ENCODE results near the gene CARS1.

Gene CARS1

DNA sequence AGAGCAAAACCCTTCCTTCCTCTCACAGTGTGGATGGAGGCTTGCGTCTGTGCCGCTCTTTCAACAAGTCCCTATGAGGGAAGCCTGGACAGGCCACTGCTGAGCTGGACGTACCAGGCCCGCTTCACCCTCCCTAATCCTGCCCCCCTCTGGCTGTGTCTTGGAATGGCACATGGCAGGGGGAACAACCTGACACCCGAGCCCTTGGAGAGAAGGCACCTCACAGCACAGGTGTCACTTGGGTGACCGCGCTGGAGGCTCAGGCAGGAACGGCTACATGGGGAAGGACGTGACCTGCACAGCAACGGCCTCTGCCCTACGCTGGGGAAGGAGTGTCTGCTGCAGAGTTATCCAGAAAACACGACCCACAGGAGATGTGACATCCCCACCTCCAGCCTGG, 11.0 kb downstream of the CARS1 start:
- TF ChIP-seq, protein P1, sequence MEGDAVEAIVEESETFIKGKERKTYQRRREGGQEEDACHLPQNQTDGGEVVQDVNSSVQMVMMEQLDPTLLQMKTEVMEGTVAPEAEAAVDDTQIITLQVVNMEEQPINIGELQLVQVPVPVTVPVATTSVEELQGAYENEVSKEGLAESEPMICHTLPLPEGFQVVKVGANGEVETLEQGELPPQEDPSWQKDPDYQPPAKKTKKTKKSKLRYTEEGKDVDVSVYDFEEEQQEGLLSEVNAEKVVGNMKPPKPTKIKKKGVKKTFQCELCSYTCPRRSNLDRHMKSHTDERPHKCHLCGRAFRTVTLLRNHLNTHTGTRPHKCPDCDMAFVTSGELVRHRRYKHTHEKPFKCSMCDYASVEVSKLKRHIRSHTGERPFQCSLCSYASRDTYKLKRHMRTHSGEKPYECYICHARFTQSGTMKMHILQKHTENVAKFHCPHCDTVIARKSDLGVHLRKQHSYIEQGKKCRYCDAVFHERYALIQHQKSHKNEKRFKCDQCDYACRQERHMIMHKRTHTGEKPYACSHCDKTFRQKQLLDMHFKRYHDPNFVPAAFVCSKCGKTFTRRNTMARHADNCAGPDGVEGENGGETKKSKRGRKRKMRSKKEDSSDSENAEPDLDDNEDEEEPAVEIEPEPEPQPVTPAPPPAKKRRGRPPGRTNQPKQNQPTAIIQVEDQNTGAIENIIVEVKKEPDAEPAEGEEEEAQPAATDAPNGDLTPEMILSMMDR (IDR thresholded peaks at IDR 0.05; ENCODE audit: control extremely low read depth, extremely low read depth, low read depth, missing control alignments): no peak
- POLR2A ChIA-PET: interaction anchor here (0.8 kb wide), 1 partner anchor 668 kb away, joined by 3 read pairs; no protein-coding TSS in a partner anchor
- no peak for DNase-seq (ENCODE audit: extremely low spot score)
- CTCF ChIA-PET: interaction anchor here (1.0 to 6.5 kb wide), 2 partner anchors 9 to 44 kb away, joined by 3 to 51 read pairs; no protein-coding TSS in a partner anchor

DNA sequence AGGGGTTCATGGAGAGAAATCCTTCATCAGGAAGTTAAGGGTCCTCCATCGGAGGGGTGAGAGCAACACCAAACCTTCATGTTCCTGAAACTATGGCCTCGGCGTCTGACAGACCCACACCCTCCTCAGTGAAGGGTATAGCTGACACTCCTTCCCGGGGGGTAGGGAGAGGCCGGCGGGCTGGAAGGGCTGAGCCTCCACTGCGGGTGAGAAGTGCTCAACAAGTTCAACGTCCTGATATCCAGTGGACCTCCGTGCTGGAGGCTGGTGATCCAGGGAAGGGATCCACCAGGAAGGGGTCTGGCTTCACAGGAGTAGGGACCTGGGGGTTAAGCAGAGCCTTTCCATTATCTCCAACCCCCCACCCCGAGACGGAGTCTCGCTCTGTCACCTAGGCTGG, 12.3 kb downstream of the CARS1 start:
- DNase-seq (ENCODE audit: extremely low spot score): no peak
- CTCF ChIA-PET: interaction anchor here (3.5 kb wide), 1 partner anchor 46 kb away, joined by 20 read pairs; no protein-coding TSS in a partner anchor
- POLR2A ChIA-PET: interaction anchor here (0.7 kb wide), 2 partner anchors 12 to 1113 kb away, joined by 3 read pairs; no protein-coding TSS in a partner anchor
- TF ChIP-seq, protein P1 (IDR thresholded peaks at IDR 0.05; ENCODE audit: control extremely low read depth, extremely low read depth, low read depth, missing control alignments): no peak

DNA sequence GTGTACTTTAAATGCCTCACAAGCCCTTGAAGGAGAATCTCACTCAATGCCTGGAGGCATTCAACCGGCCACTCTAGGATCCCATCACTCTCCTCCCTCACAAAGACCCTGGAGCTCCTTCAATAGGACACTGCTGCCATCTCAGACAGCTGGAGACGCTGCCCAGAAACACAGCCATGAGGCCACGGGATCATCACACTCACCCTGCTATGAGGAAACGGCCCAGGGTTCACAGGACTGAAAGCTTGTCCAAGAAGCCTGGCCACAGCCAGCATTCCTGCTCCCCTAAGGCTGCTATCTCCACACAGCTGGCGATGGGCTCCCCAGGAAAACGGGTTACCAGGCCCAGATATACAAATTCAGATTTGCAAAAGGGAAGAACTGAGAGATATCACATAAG, 13.2 kb downstream of the CARS1 start:
- ChIA-PET CTCF (interaction anchor here (3.5 kb wide), 1 partner anchor 47 kb away, joined by 20 read pairs; no protein-coding TSS in a partner anchor), POLR2A (interaction anchor here (0.7 kb wide), 1 partner anchor 1112 kb away, joined by 3 read pairs; no protein-coding TSS in a partner anchor)
- no peak for DNase-seq (ENCODE audit: extremely low spot score)
- TF ChIP-seq, protein P1 (IDR thresholded peaks at IDR 0.05; ENCODE audit: control extremely low read depth, extremely low read depth, low read depth, missing control alignments): no peak

DNA sequence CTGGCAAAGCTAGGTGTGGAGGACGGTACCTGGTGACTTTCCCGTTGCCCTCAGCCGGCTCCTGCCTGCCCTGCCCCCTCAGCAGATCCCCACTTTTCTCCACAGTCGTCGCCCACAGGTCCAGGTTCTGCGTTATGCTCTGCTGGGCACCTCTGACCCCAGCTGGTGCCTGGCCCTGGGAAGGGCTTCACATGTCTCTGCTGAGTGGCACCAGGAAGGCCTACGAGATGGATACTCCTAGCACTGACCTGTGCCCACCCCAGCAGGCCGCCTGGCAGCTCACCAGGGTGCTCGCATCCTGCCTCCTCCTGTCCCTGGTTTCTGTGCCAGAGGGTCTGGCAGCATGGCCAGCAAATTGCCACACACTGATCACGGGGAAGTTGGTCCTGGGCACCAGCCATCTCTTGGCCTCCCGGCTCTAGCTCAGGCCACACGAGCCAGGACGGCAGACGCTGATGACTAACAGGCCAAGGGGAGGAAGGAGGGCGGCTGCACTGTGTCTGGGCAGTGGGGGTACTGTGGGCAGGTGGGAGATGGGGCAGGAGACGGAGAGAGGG, 13.8 kb downstream of the CARS1 start:
- ChIA-PET CTCF (interaction anchor here (1.0 to 3.5 kb wide), 2 partner anchors 28 to 48 kb away, joined by 3 to 20 read pairs; no protein-coding TSS in a partner anchor), POLR2A (no interaction called here)
- no peak for DNase-seq (ENCODE audit: extremely low spot score)
- TF ChIP-seq, protein P1 (IDR thresholded peaks at IDR 0.05; ENCODE audit: control extremely low read depth, extremely low read depth, low read depth, missing control alignments): no peak

DNA sequence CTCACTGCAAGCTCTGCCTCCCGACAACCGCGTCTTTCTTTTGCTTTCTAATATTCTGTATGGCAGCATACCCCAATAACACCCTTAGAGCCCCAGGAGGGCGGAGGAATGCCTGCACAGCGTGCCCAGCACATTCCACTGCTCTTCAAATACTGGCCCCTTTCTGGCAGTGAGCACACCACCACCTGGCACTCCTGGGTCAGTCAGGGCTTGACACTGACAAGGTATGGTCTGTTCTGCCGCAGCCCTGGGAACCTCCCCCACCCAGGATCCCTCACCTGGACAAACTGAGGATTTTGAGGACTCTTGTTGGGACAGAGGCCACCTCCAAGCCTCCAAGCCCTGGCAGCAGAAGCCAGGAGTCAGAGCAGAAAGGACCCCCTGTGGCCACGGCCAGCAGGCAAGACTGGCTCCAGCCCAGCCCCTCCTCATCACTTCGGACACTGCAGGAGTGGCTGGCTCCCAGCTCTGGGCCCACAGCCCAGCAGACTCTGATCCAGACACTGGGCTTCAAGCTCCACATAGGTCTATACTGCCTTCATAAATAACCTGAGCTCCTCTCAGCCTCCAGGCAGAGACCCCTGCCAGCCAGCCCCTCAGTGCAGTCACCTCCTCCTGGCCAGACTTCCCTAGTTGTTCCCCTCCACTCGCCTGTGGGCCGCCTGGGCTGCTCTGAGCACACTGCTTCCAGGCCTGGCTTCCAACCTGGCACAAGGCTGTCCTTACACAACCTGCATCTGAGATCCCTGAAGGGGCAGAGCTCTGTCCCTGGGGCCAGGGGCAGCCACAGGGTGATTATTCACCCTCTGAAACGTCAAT, 14.5 kb downstream of the CARS1 start:
- TF ChIP-seq, protein P1 (IDR thresholded peaks at IDR 0.05; ENCODE audit: control extremely low read depth, extremely low read depth, low read depth, missing control alignments): no peak
- DNase-seq (ENCODE audit: extremely low spot score): no peak
- CTCF ChIA-PET: interaction anchor here (0.6 to 3.5 kb wide), 3 partner anchors 9 to 48 kb away, joined by 3 to 20 read pairs (median 3); no protein-coding TSS in a partner anchor
- POLR2A ChIA-PET: no interaction called here

DNA sequence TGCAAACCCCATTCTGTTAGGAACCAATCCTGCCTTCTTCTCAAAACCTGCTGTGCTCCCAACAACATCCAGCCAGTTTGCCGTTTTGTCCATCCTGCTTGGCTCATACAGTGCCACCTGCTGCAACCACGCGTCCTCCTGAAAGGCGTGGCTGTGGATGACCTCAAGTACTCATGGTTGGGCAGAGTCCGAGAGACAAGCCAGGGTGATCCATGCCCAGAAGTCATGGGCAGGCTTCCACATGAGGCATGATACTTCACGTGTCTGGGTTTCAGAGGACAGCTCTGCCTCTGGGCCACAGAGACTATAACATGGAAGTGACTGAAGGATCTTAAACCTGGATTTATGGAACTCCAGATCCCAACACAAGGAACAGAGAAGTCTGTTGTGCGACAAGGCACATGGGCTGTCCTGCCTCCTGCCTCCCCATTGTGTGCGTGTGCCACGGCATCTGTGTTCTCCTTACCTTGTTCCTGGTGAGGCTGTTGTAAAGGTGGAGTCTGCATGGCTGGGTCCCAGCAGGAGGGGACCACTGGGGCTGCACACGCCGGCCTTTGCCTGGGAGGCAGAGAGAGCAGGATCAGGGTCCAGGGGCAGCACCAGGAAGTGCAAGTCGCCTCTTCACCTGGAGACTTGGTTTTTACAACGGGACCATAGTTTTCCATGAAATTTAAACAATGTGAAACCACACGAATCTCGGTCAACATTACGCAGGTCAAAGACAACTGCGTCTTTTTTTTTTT, 15.4 kb downstream of the CARS1 start:
- CTCF ChIA-PET: no interaction called here

More for the DNA sequence above, 15.4 kb downstream of the CARS1 start:
- DNase-seq (ENCODE audit: extremely low spot score): no peak
- POLR2A ChIA-PET: no interaction called here
- TF ChIP-seq, protein P1 (IDR thresholded peaks at IDR 0.05; ENCODE audit: control extremely low read depth, extremely low read depth, low read depth, missing control alignments): no peak

All from GM10248 (cell line).